ENCODE measurements around the gene TMEM43.

GRCh38 chr3:14141144-14141543 lies 16.3 kb downstream of the TMEM43 start:
- TF ChIP-seq CHD7 (IDR thresholded peaks at IDR 0.05; ENCODE audit: insufficient replicate concordance, low read length), result no peak
- TF ChIP-seq TBP (IDR thresholded peaks at IDR 0.05; ENCODE audit: low read depth, low read length), result no peak
